ENCODE data around the gene HRG. TPM values are rescaled to one million over a fixed set of nuclear protein-coding genes. Genes with fewer than 3 reads are reported as not detected.

HRG gene
- total RNA-seq, 1 donor from 2014 or later: not detected

DNA sequence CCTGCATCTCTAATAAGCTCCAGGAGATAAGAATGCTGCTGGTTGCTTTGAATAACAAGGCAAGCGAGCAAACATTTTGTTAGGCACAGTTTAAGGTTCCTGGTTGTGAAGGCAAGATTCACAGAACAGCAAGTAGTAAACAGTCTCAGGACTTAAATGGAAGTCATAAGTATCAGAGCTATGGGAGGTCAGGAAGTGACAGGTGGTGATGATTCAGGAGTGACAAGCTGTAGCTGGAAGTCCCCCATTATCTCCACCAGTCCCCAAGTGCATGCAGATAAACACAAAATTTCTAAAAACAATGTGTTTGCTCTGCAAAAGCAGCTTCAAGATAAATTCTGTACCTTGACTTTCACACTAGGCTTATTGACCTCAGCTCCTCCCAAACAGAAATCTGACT lies 22.3 kb upstream of the HRG start:
- ATAC-seq (ENCODE audit: low read depth) (no peak), DNase-seq (no peak)
- CTCF ChIA-PET: interaction anchor here (1.9 kb wide), 1 partner anchor 28 kb away, joined by 5 read pairs; no protein-coding TSS in a partner anchor

DNA sequence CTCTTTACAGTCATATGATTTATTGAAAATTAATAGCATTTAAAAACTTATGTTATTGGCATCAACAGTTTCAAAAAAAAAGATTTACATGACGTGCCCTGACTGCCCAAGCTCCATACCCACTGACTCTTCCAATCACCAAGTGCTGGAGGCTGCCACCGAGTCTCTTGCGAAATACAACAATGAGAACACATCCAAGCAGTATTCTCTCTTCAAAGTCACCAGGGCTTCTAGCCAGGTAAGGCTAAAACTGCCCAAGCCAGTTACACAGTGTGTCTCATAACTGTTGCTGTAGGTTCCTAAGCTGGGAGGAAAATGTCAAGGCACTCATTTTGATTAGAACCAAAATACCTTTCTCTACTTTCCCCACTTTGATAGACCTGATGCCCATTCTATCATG lies 21.1 kb upstream of the HRG start:
- POLR2A ChIA-PET: no interaction called here
- H3K27me3 Mint-ChIP-seq: peaks cover 20% of the 10 kb centered on the region
- H3K27ac Mint-ChIP-seq: no peak overlapping the region
- no peak for DNase-seq
- H3K4me1 Mint-ChIP-seq: peaks cover 5% of the 10 kb centered on the region
- no peaks in the 10 kb centered on the region for H3K9me3 Mint-ChIP-seq
- intact Hi-C loops (cut with micrococcal nuclease): no loop called here
- no peak for ATAC-seq (ENCODE audit: low read depth)
- H3K36me3 Mint-ChIP-seq (ENCODE audit: low read depth): no peaks in the 10 kb centered on the region
- no peak overlapping the region for H3K4me3 Mint-ChIP-seq
- TF ChIP-seq, protein P1, sequence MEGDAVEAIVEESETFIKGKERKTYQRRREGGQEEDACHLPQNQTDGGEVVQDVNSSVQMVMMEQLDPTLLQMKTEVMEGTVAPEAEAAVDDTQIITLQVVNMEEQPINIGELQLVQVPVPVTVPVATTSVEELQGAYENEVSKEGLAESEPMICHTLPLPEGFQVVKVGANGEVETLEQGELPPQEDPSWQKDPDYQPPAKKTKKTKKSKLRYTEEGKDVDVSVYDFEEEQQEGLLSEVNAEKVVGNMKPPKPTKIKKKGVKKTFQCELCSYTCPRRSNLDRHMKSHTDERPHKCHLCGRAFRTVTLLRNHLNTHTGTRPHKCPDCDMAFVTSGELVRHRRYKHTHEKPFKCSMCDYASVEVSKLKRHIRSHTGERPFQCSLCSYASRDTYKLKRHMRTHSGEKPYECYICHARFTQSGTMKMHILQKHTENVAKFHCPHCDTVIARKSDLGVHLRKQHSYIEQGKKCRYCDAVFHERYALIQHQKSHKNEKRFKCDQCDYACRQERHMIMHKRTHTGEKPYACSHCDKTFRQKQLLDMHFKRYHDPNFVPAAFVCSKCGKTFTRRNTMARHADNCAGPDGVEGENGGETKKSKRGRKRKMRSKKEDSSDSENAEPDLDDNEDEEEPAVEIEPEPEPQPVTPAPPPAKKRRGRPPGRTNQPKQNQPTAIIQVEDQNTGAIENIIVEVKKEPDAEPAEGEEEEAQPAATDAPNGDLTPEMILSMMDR (IDR thresholded peaks at IDR 0.05): no peak
- CTCF ChIA-PET: interaction anchor here (1.9 kb wide), 1 partner anchor 30 kb away, joined by 5 read pairs; no protein-coding TSS in a partner anchor

More for the DNA sequence above, 22.3 kb upstream of the HRG start:
- no peaks in the 10 kb centered on the region for H3K36me3 Mint-ChIP-seq (ENCODE audit: low read depth)
- POLR2A ChIA-PET: interaction anchor here (1.0 kb wide), 1 partner anchor 140 kb away, joined by 3 read pairs; the partner anchor contains the start of gene EIF4A2
- H3K27ac Mint-ChIP-seq: no peak overlapping the region
- intact Hi-C loops (cut with micrococcal nuclease): no loop called here
- peaks cover 5% of the 10 kb centered on the region for H3K4me1 Mint-ChIP-seq
- H3K27me3 Mint-ChIP-seq: peaks cover 22% of the 10 kb centered on the region
- no peaks in the 10 kb centered on the region for H3K9me3 Mint-ChIP-seq
- no peak overlapping the region for H3K4me3 Mint-ChIP-seq
- TF ChIP-seq, protein P1 (IDR thresholded peaks at IDR 0.05): no peak

DNA sequence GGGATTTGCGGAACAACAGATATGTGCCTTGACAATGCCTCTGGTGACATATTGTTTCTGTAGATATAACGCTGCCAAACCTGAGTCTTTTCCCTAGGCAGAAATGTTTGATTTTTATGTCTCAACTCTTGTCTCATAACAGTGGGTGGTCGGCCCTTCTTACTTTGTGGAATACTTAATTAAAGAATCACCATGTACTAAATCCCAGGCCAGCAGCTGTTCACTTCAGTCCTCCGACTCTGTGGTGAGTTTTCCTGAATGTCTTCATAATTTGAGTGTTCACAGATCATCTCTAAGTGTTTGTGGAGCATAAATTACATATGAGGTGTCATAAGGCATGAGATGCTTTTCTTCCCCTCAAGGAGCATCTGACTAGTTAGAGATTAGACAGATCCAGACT lies 19.7 kb upstream of the HRG start:
- no peaks in the 10 kb centered on the region for H3K9me3 Mint-ChIP-seq
- intact Hi-C loops (cut with micrococcal nuclease): no loop called here
- H3K36me3 Mint-ChIP-seq (ENCODE audit: low read depth): no peaks in the 10 kb centered on the region
- H3K27ac Mint-ChIP-seq: no peak overlapping the region
- no peak overlapping the region for H3K4me3 Mint-ChIP-seq
- H3K4me1 Mint-ChIP-seq: peaks cover 5% of the 10 kb centered on the region
- DNase-seq: no peak
- TF ChIP-seq, protein P1 (IDR thresholded peaks at IDR 0.05): no peak
- CTCF ChIA-PET: no interaction called here
- no peak for ATAC-seq (ENCODE audit: low read depth)
- POLR2A ChIA-PET: no interaction called here
- H3K27me3 Mint-ChIP-seq: peaks cover 12% of the 10 kb centered on the region

DNA sequence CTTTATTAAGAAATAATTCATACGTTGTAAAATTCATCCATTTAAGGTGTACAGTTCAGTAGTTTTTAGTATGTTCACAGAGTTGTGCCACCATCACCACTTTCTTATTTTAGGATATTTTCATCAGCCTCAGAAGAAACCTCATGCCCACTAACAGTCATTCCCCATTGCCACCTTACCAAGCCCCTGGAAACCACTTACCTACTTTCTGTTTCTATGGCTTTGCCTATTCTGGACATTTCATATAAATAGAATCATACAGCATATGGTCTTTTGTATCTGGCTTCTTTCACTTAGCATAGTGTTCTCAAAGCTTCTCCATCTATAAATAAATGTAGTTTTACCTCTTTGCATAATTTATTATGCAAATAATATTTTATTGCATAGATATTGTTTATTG lies 19.0 kb upstream of the HRG start:
- H3K36me3 Mint-ChIP-seq (ENCODE audit: low read depth): no peaks in the 10 kb centered on the region
- no peak overlapping the region for H3K4me3 Mint-ChIP-seq
- peaks cover 8% of the 10 kb centered on the region for H3K27me3 Mint-ChIP-seq
- TF ChIP-seq, protein P1 (IDR thresholded peaks at IDR 0.05): no peak
- no peak overlapping the region for H3K27ac Mint-ChIP-seq
- DNase-seq (no peak), ATAC-seq (ENCODE audit: low read depth) (no peak)
- POLR2A ChIA-PET: no interaction called here
- intact Hi-C loops (cut with micrococcal nuclease): no loop called here
- H3K9me3 Mint-ChIP-seq: no peaks in the 10 kb centered on the region
- H3K4me1 Mint-ChIP-seq: peaks cover 8% of the 10 kb centered on the region
- CTCF ChIA-PET: no interaction called here

DNA sequence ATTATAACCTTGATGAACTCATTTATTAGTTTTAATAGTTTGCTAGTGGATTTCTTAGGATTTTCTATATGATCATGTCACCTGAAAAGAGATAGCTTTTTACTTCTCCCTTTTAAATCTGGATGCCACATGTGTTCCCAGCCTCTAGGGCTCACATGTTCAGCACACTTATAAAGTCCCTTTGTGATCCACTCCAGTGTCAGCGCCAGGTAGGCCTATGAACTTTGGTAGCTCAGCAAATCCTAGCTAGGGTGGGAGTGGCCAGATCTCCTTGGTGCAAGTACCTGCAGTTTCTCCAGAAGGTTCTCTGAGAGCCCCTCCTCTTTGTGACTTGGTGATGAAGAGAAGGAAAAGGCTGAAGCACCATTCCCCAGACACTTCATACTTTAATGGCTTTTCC lies 17.0 kb upstream of the HRG start:
- POLR2A ChIA-PET: no interaction called here
- no peak for ATAC-seq (ENCODE audit: low read depth)
- H3K4me1 Mint-ChIP-seq: peaks cover 20% of the 10 kb centered on the region

More for the DNA sequence above, 17.0 kb upstream of the HRG start:
- H3K4me3 Mint-ChIP-seq: no peak overlapping the region
- no peaks in the 10 kb centered on the region for H3K36me3 Mint-ChIP-seq (ENCODE audit: low read depth)
- no peaks in the 10 kb centered on the region for H3K9me3 Mint-ChIP-seq
- intact Hi-C loops (cut with micrococcal nuclease): no loop called here
- H3K27me3 Mint-ChIP-seq: peaks cover 2% of the 10 kb centered on the region
- CTCF ChIA-PET: no interaction called here
- no peak for DNase-seq
- TF ChIP-seq, protein P1 (IDR thresholded peaks at IDR 0.05): no peak
- H3K27ac Mint-ChIP-seq: no peak overlapping the region

Data from activated B cell treated with CpG ODN at 0.5 μM for 24 hours (primary cell).